Measurements from ENCODE around the gene PFKFB3.

Gene PFKFB3

GRCh38 chr10:6229290-6229689 lies 26.6 kb downstream of the PFKFB3 start:
- Histone ChIP-seq H3K9ac (ENCODE audit: low read length) (no peak overlapping the region), H3K4me2 (ENCODE audit: low read length) (no peak overlapping the region), H4K20me1 (ENCODE audit: insufficient read depth, low read length) (no peaks in the 10 kb centered on the region), H3K79me2 (ENCODE audit: insufficient read depth, low read length) (no peaks in the 10 kb centered on the region), H3K27ac (ENCODE audit: low read depth, low read length, poor library complexity, severe bottlenecking) (no peak overlapping the region), H3F3A (ENCODE audit: insufficient read depth, low read length) (no peaks in the 10 kb centered on the region), H3K36me3 (ENCODE audit: insufficient read depth, low read length) (peaks cover 98% of the 10 kb centered on the region), H3K9me2 (ENCODE audit: low read depth, low read length) (no peaks in the 10 kb centered on the region), H2AFZ (ENCODE audit: low read length) (no peak overlapping the region), H3K27me3 (ENCODE audit: insufficient read depth, low read length) (no peaks in the 10 kb centered on the region), H3K4me1 (ENCODE audit: insufficient read depth, low read length, severe bottlenecking) (no peaks in the 10 kb centered on the region), H3K9me3 (ENCODE audit: low read length) (no peaks in the 10 kb centered on the region), H3K4me3 (ENCODE audit: low read depth, low read length, poor library complexity, severe bottlenecking) (no peak overlapping the region)
- TF ChIP-seq, protein P1, sequence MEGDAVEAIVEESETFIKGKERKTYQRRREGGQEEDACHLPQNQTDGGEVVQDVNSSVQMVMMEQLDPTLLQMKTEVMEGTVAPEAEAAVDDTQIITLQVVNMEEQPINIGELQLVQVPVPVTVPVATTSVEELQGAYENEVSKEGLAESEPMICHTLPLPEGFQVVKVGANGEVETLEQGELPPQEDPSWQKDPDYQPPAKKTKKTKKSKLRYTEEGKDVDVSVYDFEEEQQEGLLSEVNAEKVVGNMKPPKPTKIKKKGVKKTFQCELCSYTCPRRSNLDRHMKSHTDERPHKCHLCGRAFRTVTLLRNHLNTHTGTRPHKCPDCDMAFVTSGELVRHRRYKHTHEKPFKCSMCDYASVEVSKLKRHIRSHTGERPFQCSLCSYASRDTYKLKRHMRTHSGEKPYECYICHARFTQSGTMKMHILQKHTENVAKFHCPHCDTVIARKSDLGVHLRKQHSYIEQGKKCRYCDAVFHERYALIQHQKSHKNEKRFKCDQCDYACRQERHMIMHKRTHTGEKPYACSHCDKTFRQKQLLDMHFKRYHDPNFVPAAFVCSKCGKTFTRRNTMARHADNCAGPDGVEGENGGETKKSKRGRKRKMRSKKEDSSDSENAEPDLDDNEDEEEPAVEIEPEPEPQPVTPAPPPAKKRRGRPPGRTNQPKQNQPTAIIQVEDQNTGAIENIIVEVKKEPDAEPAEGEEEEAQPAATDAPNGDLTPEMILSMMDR (IDR thresholded peaks at IDR 0.05; ENCODE audit: low read length), result no peak
- no peak for TF ChIP-seq EZH2 (IDR thresholded peaks at IDR 0.05; ENCODE audit: borderline replicate concordance, low read length)

- no peak overlapping the region for H2AFZ ChIP-seq (ENCODE audit: low read length)
- H3K27me3 ChIP-seq (ENCODE audit: insufficient read depth, low read length), result no peaks in the 10 kb centered on the region
- H3K9me3 ChIP-seq (ENCODE audit: low read length), result no peaks in the 10 kb centered on the region
- TF ChIP-seq, protein P1 (IDR thresholded peaks at IDR 0.05; ENCODE audit: low read length), result no peak
- TF ChIP-seq EZH2 (IDR thresholded peaks at IDR 0.05; ENCODE audit: borderline replicate concordance, low read length), result no peak
- no peak overlapping the region for H3K27ac ChIP-seq (ENCODE audit: low read depth, low read length, poor library complexity, severe bottlenecking)
- no peak overlapping the region for H3K4me2 ChIP-seq (ENCODE audit: low read length)
- H4K20me1 ChIP-seq (ENCODE audit: insufficient read depth, low read length), result no peaks in the 10 kb centered on the region
- no peaks in the 10 kb centered on the region for H3F3A ChIP-seq (ENCODE audit: insufficient read depth, low read length)
- H3K79me2 ChIP-seq (ENCODE audit: insufficient read depth, low read length), result no peaks in the 10 kb centered on the region
- no peaks in the 10 kb centered on the region for H3K4me1 ChIP-seq (ENCODE audit: insufficient read depth, low read length, severe bottlenecking)
- no peak overlapping the region for H3K4me3 ChIP-seq (ENCODE audit: low read depth, low read length, poor library complexity, severe bottlenecking)
- no peak overlapping the region for H3K9ac ChIP-seq (ENCODE audit: low read length)
- H3K36me3 ChIP-seq (ENCODE audit: insufficient read depth, low read length), result peaks cover 98% of the 10 kb centered on the region
- H3K9me2 ChIP-seq (ENCODE audit: low read depth, low read length), result no peaks in the 10 kb centered on the region
Observed at GRCh38 chr10:6229746-6230145, 27.0 kb downstream of the PFKFB3 start.

DNA sequence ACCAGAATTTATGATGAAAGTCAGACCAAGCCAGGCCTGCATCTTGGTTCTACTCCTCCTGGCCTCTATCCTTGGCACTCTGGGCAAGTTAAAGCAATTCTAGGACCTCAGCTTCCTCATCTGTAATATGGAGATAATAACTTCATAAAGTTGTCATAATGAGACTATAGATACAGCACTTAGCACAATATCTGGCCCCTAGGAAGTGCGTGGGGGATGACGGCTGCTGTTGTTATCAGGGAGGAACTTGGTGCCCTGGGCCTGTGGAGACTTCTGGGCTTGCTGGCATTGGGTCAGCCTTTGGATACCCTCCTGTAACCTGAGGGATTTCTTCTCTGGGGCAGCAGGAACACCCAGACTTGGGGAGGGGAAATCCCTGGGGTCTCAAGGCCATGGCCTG lies 27.6 kb downstream of the PFKFB3 start:
- Histone ChIP-seq H2AFZ (ENCODE audit: low read length) (no peak overlapping the region), H3K9me3 (ENCODE audit: low read length) (no peaks in the 10 kb centered on the region), H3K9me2 (ENCODE audit: low read depth, low read length) (no peaks in the 10 kb centered on the region), H3K4me3 (ENCODE audit: low read depth, low read length, poor library complexity, severe bottlenecking) (no peak overlapping the region), H3K4me2 (ENCODE audit: low read length) (no peak overlapping the region), H3K4me1 (ENCODE audit: insufficient read depth, low read length, severe bottlenecking) (no peaks in the 10 kb centered on the region), H3K9ac (ENCODE audit: low read length) (no peak overlapping the region), H3K27me3 (ENCODE audit: insufficient read depth, low read length) (no peaks in the 10 kb centered on the region), H4K20me1 (ENCODE audit: insufficient read depth, low read length) (no peaks in the 10 kb centered on the region), H3K27ac (ENCODE audit: low read depth, low read length, poor library complexity, severe bottlenecking) (no peak overlapping the region), H3K79me2 (ENCODE audit: insufficient read depth, low read length) (no peaks in the 10 kb centered on the region), H3F3A (ENCODE audit: insufficient read depth, low read length) (no peaks in the 10 kb centered on the region), H3K36me3 (ENCODE audit: insufficient read depth, low read length) (peaks cover 97% of the 10 kb centered on the region)
- TF ChIP-seq EZH2 (IDR thresholded peaks at IDR 0.05; ENCODE audit: borderline replicate concordance, low read length), result no peak
- TF ChIP-seq, protein P1 (IDR thresholded peaks at IDR 0.05; ENCODE audit: low read length), result no peak
